GM12878 (cell line): ENCODE results near the gene TRIP11. TPM values are rescaled to one million over a fixed set of nuclear protein-coding genes. Genes with fewer than 3 reads are reported as not detected.

ENCODE experiments used
- ATAC-seq: fragments of 200-7000 bp; cut with Tn5 transposase; 3 replicates; pipeline ENCODE4 v1.9.1; 2020; ENCODE audit warnings: mild to moderate bottlenecking, moderate library complexity
- BruUV-seq: library from RNA; stranded (reverse); fragments of 400-500 nt; replicated peaks from 2 replicates; lab custom pipeline; 2021; lab: Mats Ljungman, UMichigan
- CTCF ChIA-PET: fragments of 300-600 bp; sonication (Branson Sonifier 250); formaldehyde crosslinking; extraction: SDS; loops from one replicate; lab custom pipeline; 2021; ENCODE audit warnings: inconsistent platforms; lab: Yijun Ruan, JAX
- POLR2A ChIA-PET: fragments of 350-600 bp; formaldehyde crosslinking; extraction: SDS; loops from one replicate; lab custom pipeline; 2021; ENCODE audit warnings: inconsistent platforms; lab: Charles Lee
- RAD21 ChIA-PET: fragments of 300-600 bp; sonication (Branson Sonifier 250); formaldehyde crosslinking; loops from one replicate; lab custom pipeline; 2023; ENCODE audit warnings: antibody characterized with exemption; ENCODE audit not compliant: unreplicated experiment; lab: Charles Lee
- SMC1A ChIA-PET: fragments of 300-600 bp; sonication (Branson Sonifier 250); formaldehyde crosslinking; loops from one replicate; lab custom pipeline; 2023; ENCODE audit not compliant: unreplicated experiment, uncharacterized antibody; lab: Charles Lee
- DNase-seq: peaks from one replicate; pipeline ENCODE4 v3.0.0-alpha.2; 2011; ENCODE audit warnings: low read depth, low spot score
- FAIRE-seq: peaks from 3 replicates; lab custom pipeline; 2011; peaks lifted over from hg19 to GRCh38; lab: Jason Lieb, UNC
- H2AFZ ChIP-seq: 2 replicates; pipeline ENCODE4 v1.6.0; 2011; ENCODE audit warnings: low read depth, low read length, control low read depth; ENCODE audit not compliant: control insufficient read depth
- H3K27ac ChIP-seq: 2 replicates; pipeline ENCODE4 v1.5.1; 2011; ENCODE audit warnings: control low read depth; ENCODE audit not compliant: control insufficient read depth, insufficient read depth
- H3K27me3 ChIP-seq, 2 experiments: replicated peaks in 1 of 2; 2 replicates each; pipeline versions ENCODE4 v1.6.0 to v1.6.1; 2011; ENCODE audit warnings: low read length in 1 of 2; ENCODE audit not compliant: control insufficient read depth in 2 of 2, insufficient read depth in 2 of 2
- H3K36me3 ChIP-seq, 2 experiments: 2 replicates each; pipeline ENCODE4 v1.5.1; 2011; ENCODE audit warnings: low read length in 1 of 2; ENCODE audit not compliant: control insufficient read depth in 2 of 2, insufficient read depth in 2 of 2
- H3K4me1 ChIP-seq: 2 replicates; pipeline ENCODE4 v1.6.1; 2011; ENCODE audit warnings: mild to moderate bottlenecking, low read length, moderate library complexity, mixed read lengths; ENCODE audit not compliant: control insufficient read depth, insufficient read depth
- H3K4me2 ChIP-seq: 2 replicates; pipeline ENCODE4 v1.6.0; 2011; ENCODE audit warnings: control low read depth; ENCODE audit not compliant: control insufficient read depth, insufficient read depth
- H3K4me3 ChIP-seq: fragments of 200-600 bp; sonication (generic); 2 replicates; pipeline ENCODE4 v1.5.1; 2016
- H3K79me2 ChIP-seq: 2 replicates; pipeline ENCODE4 v1.6.0; 2011; ENCODE audit warnings: low read length; ENCODE audit not compliant: control insufficient read depth, insufficient read depth
- H3K9ac ChIP-seq: 2 replicates; pipeline ENCODE4 v1.8.0; 2011; ENCODE audit warnings: low read length, control low read depth, mixed read lengths; ENCODE audit not compliant: control insufficient read depth, insufficient read depth
- H3K9me3 ChIP-seq: replicated peaks from 3 replicates; pipeline ENCODE4 v1.5.1; 2011; ENCODE audit warnings: mild to moderate bottlenecking, low read length; ENCODE audit not compliant: control insufficient read depth, insufficient read depth
- H4K20me1 ChIP-seq: 2 replicates; pipeline ENCODE4 v1.6.0; 2011; ENCODE audit not compliant: control insufficient read depth, insufficient read depth
- BACH1 ChIP-seq: fragments of 450-650 bp; IDR thresholded peaks from 2 replicates; pipeline ENCODE4 v1.6.1; 2017; ENCODE audit warnings: mild to moderate bottlenecking, borderline replicate concordance
- CBX3 ChIP-seq: fragments of 200-600 bp; sonication (generic); IDR thresholded peaks from 2 replicates; pipeline ENCODE4 v1.6.1; 2016; ENCODE audit warnings: low read depth, borderline replicate concordance
- ETV6 ChIP-seq, 2 experiments: fragments of 450-650 bp in 1 of 2; IDR thresholded peaks in 1 of 2; conservative IDR thresholded peaks in 1 of 2; 2 replicates each; pipeline ENCODE4 v1.6.1; 2014; ENCODE audit warnings: antibody characterized with exemption in 1 of 2, borderline replicate concordance in 1 of 2, low read depth in 1 of 2, mild to moderate bottlenecking in 1 of 2, moderate library complexity in 1 of 2
- JUNB ChIP-seq: IDR thresholded peaks from 2 replicates; pipeline ENCODE4 v1.6.1; 2016; ENCODE audit warnings: antibody characterized with exemption, mild to moderate bottlenecking
- LARP7 ChIP-seq: fragments of 450-650 bp; IDR thresholded peaks from 2 replicates; pipeline ENCODE4 v1.6.1; 2017; ENCODE audit warnings: mild to moderate bottlenecking
- POLR2A ChIP-seq: IDR thresholded peaks from 2 replicates; pipeline ENCODE4 v1.6.1; 2011; ENCODE audit warnings: low read depth, mild to moderate bottlenecking, low read length
- POLR2AphosphoS2 ChIP-seq: IDR thresholded peaks from 2 replicates; pipeline ENCODE4 v1.6.1; 2011; ENCODE audit warnings: low read depth, mild to moderate bottlenecking, low read length, improper control_type of control experiment, moderate library complexity
- RUNX3 ChIP-seq: IDR thresholded peaks from 2 replicates; pipeline ENCODE4 v1.6.1; 2012; ENCODE audit warnings: low read length, inconsistent platforms
- in situ Hi-C: fragments of 300-500 bp; cut with MboI; formaldehyde crosslinking; loops from 9 replicates; pipeline ENCODE4 v1.14.3; 2018; ENCODE audit warnings: mixed read lengths
- intact Hi-C: fragments of 100-400 bp; cut with micrococcal nuclease; formaldehyde crosslinking; loops from one replicate; pipeline ENCODE4 v1.14.2; 2022; ENCODE audit not compliant: unreplicated experiment
- polyA plus RNA-seq, 11 experiments: library from polyadenylated mRNA; depleted of rRNA in 4 of 11; unstranded in 6 of 11; stranded (reverse) in 5 of 11; fragments of >200 nt; fragmentation: Nextera tagmentation in 4 of 11; fragmentation: Illumina TruSeq in 1 of 11; extraction: Ambion mirVana in 4 of 11; extraction: Trizol in 1 of 11; gene quantifications; 1 replicate in 1 of 11; 2 replicates in 10 of 11; pipeline versions ENCODE4 v1.2.1 to v1.2.3, GENCODE V29; 2011 to 2016; ENCODE audit warnings: inconsistent platforms in 2 of 11, missing spikeins in 2 of 11, low read depth in 1 of 11
- total RNA-seq, 4 experiments: library from RNA; depleted of rRNA in 3 of 4; stranded (reverse); fragments of >200 nt in 3 of 4; fragmentation: Illumina TruSeq in 1 of 4; extraction: Trizol in 1 of 4; gene quantifications; 2 replicates each; pipeline versions ENCODE4 v1.2.1 to v1.2.3, GENCODE V29; 2013 to 2021
- TF ChIP-seq, protein P1 (sequence below): fragments of 450-650 bp; IDR thresholded peaks from 2 replicates; pipeline ENCODE4 v1.6.1; 2017; ENCODE audit warnings: mild to moderate bottlenecking, moderate library complexity
- TF ChIP-seq, protein P2 (sequence below): IDR thresholded peaks from 2 replicates; pipeline ENCODE4 v1.6.1; 2012; ENCODE audit warnings: low read depth, low read length, improper control_type of control experiment
- TF ChIP-seq, protein P3 (sequence below): IDR thresholded peaks from 2 replicates; pipeline ENCODE4 v1.6.1; 2011; ENCODE audit warnings: borderline replicate concordance, low read depth, mild to moderate bottlenecking, moderate library complexity, low read length; ENCODE audit not compliant: insufficient read depth, poor library complexity, severe bottlenecking

Gene TRIP11
- total and polyA plus RNA-seq, 10 of the 15 experiments (the other 5 are each of a cell fraction or from before 2014, with no cell fraction given) = 5.3 to 46.1 (median 19.9) TPM

DNA sequence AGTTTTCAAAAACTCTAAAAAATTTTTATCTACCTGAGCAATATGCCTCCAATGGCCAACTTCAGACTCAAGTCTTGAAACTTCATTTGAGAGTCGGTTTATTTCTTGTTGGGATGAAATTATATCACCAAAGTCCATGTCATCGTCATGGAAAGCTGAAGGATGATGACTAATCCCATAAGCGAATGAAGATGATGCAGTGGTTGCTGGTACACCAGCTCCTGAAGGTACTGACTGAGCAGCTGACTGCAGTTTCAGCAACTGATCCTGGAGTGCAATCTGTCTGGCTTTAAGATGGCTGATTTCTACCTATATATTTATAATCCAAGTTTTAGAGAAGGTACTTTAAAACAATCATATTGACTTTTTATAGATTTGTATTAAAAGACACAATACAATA lies 18.3 kb downstream of the TRIP11 start (continued):
- TF ChIP-seq RUNX3 = no peak

DNA sequence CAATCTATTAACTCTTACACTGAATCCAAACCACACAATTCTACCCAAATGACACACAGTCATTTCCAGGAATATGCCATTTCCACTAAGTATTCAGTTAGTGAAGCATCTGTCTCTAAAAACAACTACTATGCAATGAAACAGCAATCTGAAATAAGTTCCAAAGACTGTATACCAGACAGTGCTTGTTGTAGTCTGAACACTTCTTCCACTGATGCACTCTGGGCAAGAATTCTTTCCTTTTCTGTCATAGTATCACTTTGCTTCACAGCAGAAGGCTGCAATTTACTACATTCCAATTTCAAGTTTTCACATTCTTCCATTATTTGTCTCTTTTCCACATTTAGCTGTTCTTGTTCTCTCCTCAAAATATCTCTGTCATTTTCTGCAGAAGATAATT lies 25.8 kb downstream of the TRIP11 start:
- POLR2A ChIA-PET = no interaction called here

More for the DNA sequence above, 25.8 kb downstream of the TRIP11 start:
- H3K27me3 ChIP-seq = no peaks in the 10 kb centered on the region
- no peak overlapping the region for H3K4me3 ChIP-seq
- H3K9ac ChIP-seq = no peak overlapping the region
- no TSS peak for BruUV-seq
- in situ Hi-C loops = no loop called here
- no peak for DNase-seq
- H3K79me2 ChIP-seq = no peaks in the 10 kb centered on the region
- no peak overlapping the region for H2AFZ ChIP-seq
- H3K36me3 ChIP-seq = peaks cover 2 to 29% of the 10 kb centered on the region in 2 experiments
- no peaks in the 10 kb centered on the region for H4K20me1 ChIP-seq
- H3K9me3 ChIP-seq = no peaks in the 10 kb centered on the region
- FAIRE-seq = no peak
- CTCF ChIA-PET = no interaction called here
- H3K4me1 ChIP-seq = no peaks in the 10 kb centered on the region
- TF ChIP-seq, protein P1, sequence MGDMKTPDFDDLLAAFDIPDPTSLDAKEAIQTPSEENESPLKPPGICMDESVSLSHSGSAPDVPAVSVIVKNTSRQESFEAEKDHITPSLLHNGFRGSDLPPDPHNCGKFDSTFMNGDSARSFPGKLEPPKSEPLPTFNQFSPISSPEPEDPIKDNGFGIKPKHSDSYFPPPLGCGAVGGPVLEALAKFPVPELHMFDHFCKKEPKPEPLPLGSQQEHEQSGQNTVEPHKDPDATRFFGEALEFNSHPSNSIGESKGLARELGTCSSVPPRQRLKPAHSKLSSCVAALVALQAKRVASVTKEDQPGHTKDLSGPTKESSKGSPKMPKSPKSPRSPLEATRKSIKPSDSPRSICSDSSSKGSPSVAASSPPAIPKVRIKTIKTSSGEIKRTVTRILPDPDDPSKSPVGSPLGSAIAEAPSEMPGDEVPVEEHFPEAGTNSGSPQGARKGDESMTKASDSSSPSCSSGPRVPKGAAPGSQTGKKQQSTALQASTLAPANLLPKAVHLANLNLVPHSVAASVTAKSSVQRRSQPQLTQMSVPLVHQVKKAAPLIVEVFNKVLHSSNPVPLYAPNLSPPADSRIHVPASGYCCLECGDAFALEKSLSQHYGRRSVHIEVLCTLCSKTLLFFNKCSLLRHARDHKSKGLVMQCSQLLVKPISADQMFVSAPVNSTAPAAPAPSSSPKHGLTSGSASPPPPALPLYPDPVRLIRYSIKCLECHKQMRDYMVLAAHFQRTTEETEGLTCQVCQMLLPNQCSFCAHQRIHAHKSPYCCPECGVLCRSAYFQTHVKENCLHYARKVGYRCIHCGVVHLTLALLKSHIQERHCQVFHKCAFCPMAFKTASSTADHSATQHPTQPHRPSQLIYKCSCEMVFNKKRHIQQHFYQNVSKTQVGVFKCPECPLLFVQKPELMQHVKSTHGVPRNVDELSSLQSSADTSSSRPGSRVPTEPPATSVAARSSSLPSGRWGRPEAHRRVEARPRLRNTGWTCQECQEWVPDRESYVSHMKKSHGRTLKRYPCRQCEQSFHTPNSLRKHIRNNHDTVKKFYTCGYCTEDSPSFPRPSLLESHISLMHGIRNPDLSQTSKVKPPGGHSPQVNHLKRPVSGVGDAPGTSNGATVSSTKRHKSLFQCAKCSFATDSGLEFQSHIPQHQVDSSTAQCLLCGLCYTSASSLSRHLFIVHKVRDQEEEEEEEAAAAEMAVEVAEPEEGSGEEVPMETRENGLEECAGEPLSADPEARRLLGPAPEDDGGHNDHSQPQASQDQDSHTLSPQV = no peak
- TF ChIP-seq, protein P2, sequence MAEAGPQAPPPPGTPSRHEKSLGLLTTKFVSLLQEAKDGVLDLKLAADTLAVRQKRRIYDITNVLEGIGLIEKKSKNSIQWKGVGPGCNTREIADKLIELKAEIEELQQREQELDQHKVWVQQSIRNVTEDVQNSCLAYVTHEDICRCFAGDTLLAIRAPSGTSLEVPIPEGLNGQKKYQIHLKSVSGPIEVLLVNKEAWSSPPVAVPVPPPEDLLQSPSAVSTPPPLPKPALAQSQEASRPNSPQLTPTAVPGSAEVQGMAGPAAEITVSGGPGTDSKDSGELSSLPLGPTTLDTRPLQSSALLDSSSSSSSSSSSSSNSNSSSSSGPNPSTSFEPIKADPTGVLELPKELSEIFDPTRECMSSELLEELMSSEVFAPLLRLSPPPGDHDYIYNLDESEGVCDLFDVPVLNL = no peak
- TF ChIP-seq JUNB = no peak
- no peak for TF ChIP-seq BACH1
- TF ChIP-seq LARP7 = no peak
- TF ChIP-seq POLR2A = no peak
- TF ChIP-seq, protein P3, sequence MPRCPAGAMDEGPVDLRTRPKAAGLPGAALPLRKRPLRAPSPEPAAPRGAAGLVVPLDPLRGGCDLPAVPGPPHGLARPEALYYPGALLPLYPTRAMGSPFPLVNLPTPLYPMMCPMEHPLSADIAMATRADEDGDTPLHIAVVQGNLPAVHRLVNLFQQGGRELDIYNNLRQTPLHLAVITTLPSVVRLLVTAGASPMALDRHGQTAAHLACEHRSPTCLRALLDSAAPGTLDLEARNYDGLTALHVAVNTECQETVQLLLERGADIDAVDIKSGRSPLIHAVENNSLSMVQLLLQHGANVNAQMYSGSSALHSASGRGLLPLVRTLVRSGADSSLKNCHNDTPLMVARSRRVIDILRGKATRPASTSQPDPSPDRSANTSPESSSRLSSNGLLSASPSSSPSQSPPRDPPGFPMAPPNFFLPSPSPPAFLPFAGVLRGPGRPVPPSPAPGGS = no peak
- TF ChIP-seq POLR2AphosphoS2 = no peak
- no peak for TF ChIP-seq ETV6 (conservative IDR thresholded peaks at IDR 0.05 in 1 of 2, IDR thresholded peaks at IDR 0.05 in 1 of 2; ENCODE audit: borderline replicate concordance in 1 of 2, low read depth in 1 of 2)
- TF ChIP-seq CBX3 = no peak
- TF ChIP-seq, all 136 proteins: peak for 0
- H3K4me2 ChIP-seq = no peak overlapping the region
- ChIA-PET SMC1A (no interaction called here), RAD21 (no interaction called here)
- H3K27ac ChIP-seq = no peak overlapping the region
- intact Hi-C loops = no loop called here
- ATAC-seq = no peak
